Amniotic stem cell (primary cell): ENCODE results near the gene CALD1.

Experiments
- DNase-seq: peaks from one replicate; lab custom pipeline; 2025; lab: John Stamatoyannopoulos, UW

CALD1 gene

GRCh38 chr7:134927076-134927475 lies 147.6 kb downstream of the CALD1 start:
- no peak for DNase-seq

GRCh38 chr7:134927723-134928122 lies 148.3 kb downstream of the CALD1 start:
- no peak for DNase-seq

GRCh38 chr7:134928554-134928953 lies 149.1 kb downstream of the CALD1 start:
- no peak for DNase-seq

GRCh38 chr7:134931487-134931886 lies 152.1 kb downstream of the CALD1 start:
- DNase-seq, result no peak

- no peak for DNase-seq
These were observed 153.4 kb downstream of the CALD1 start for GRCh38 chr7:134932707-134933370.

- no peak for DNase-seq
These were observed 154.1 kb downstream of the CALD1 start for GRCh38 chr7:134933460-134934068.

GRCh38 chr7:134935701-134936100 lies 156.3 kb downstream of the CALD1 start:
- no peak for DNase-seq

- DNase-seq, result no peak
These were observed 157.6 kb downstream of the CALD1 start for GRCh38 chr7:134936893-134937510.

GRCh38 chr7:134938141-134938540 lies 158.7 kb downstream of the CALD1 start:
- DNase-seq, result no peak

- no peak for DNase-seq
These were observed 159.7 kb downstream of the CALD1 start for GRCh38 chr7:134939136-134939535.

- DNase-seq, result no peak
These were observed 161.3 kb downstream of the CALD1 start for GRCh38 chr7:134940729-134941128.

GRCh38 chr7:134941185-134941900 lies 161.9 kb downstream of the CALD1 start:
- peak; percentile 38 for DNase-seq

- no peak for DNase-seq
These were observed 162.5 kb downstream of the CALD1 start for GRCh38 chr7:134941952-134942351.

GRCh38 chr7:134942690-134943466 lies 163.4 kb downstream of the CALD1 start:
- no peak for DNase-seq

- DNase-seq, result no peak
These were observed 164.5 kb downstream of the CALD1 start for GRCh38 chr7:134943785-134944400.

- no peak for DNase-seq
These were observed 166.3 kb downstream of the CALD1 start for GRCh38 chr7:134945691-134946090.

GRCh38 chr7:134946260-134946659 lies 166.8 kb downstream of the CALD1 start:
- no peak for DNase-seq

- DNase-seq, result no peak
These were observed 167.9 kb downstream of the CALD1 start for GRCh38 chr7:134947329-134947728.

- no peak for DNase-seq
These were observed 168.4 kb downstream of the CALD1 start for GRCh38 chr7:134947831-134948230.

GRCh38 chr7:134948246-134948645 lies 168.8 kb downstream of the CALD1 start:
- no peak for DNase-seq

GRCh38 chr7:134948736-134949135 lies 169.3 kb downstream of the CALD1 start:
- DNase-seq, result no peak

- no peak for DNase-seq
These were observed 169.7 kb downstream of the CALD1 start for GRCh38 chr7:134949171-134949570.
